GM12874 (cell line): ENCODE measurements around the gene ORC2.

ENCODE experiments used
- CTCF ChIP-seq: IDR thresholded peaks from 2 replicates; pipeline ENCODE4 v1.5.1; 2011; ENCODE audit warnings: low read depth, mild to moderate bottlenecking, control low read depth, low read length, moderate library complexity; ENCODE audit not compliant: insufficient read depth

Gene ORC2

GRCh38 chr2:200888704-200889625 lies 74.5 kb downstream of the ORC2 start, which contains the start of the genes NIF3L1 and PPIL3:
Gene NIF3L1, plus strand, starts transcription at chr2:200889371. Its CDS starts 2,573 bp downstream, at chr2:200891944.
Gene PPIL3, minus strand, starts transcription at chr2:200889077. Its CDS starts 1,462 bp downstream, at chr2:200887615.
- no peak for TF ChIP-seq CTCF

GRCh38 chr2:200878289-200878880 lies 85.1 kb downstream of the ORC2 start:
- no peak for TF ChIP-seq CTCF

- no peak for TF ChIP-seq CTCF
Observed at GRCh38 chr2:200877443-200877842, 86.0 kb downstream of the ORC2 start.

GRCh38 chr2:200873560-200873959 lies 89.9 kb downstream of the ORC2 start:
- TF ChIP-seq CTCF = no peak

GRCh38 chr2:200871151-200871550 lies 92.3 kb downstream of the ORC2 start:
- TF ChIP-seq CTCF = no peak

- TF ChIP-seq CTCF = no peak
Observed at GRCh38 chr2:200869014-200869413, 94.4 kb downstream of the ORC2 start.

GRCh38 chr2:200864176-200865034 lies 99.1 kb downstream of the ORC2 start, which contains the start of gene CLK1:
Gene CLK1, minus strand, starts transcription at chr2:200864658. Its CDS starts 2,796 bp downstream, at chr2:200861862.
- no peak for TF ChIP-seq CTCF
